ENCODE results near the gene SLC37A3. TPM values are rescaled to one million over a fixed set of nuclear protein-coding genes. Genes with fewer than 3 reads are reported as not detected.

The SLC37A3 gene
- total and polyA plus RNA-seq, 2 of the 13 experiments (the other 11 are each of a cell fraction or from before 2014, with no cell fraction given): 21.3 to 27.9 TPM

- BruUV-seq (replicated peaks): no TSS peak
- Histone ChIP-seq H3K9ac (ENCODE audit: insufficient read depth, low read depth, low read length) (no peak overlapping the region), H3K27me3 (ENCODE audit: control insufficient read depth in 1 of 2, insufficient read depth in 2 of 2, low read length in 2 of 2) (no peaks in the 10 kb centered on the region), H2AFZ (ENCODE audit: low read length) (no peak overlapping the region), H3K79me2 (ENCODE audit: insufficient read depth, low read length) (no peaks in the 10 kb centered on the region), H3K4me2 (ENCODE audit: low read depth, low read length) (no peak overlapping the region), H3K4me1 (ENCODE audit: insufficient read depth, low read length) (peaks cover 9% of the 10 kb centered on the region), H3K9me3 (ENCODE audit: low read length) (no peaks in the 10 kb centered on the region), H3K4me3 (replicated peaks in 1 of 3; ENCODE audit: insufficient read depth in 1 of 3, low read depth in 2 of 3, low read length in 3 of 3) (no peak overlapping the region), H3K27ac (ENCODE audit: extremely low read length, insufficient read depth, low read length) (no peak overlapping the region), H4K20me1 (ENCODE audit: insufficient read depth, low read length) (no peaks in the 10 kb centered on the region), H3K36me3 (replicated peaks in 1 of 2; ENCODE audit: control insufficient read depth in 1 of 2, insufficient read depth in 2 of 2, low read length in 2 of 2) (no peaks in the 10 kb centered on the region)
- in situ Hi-C loops (cut with HindIII; ENCODE audit: extremely low pct_ligation_motif_present, low pct_unique_long_range_greater_than_20kb) (no loop called here), intact Hi-C loops (cut with micrococcal nuclease; ENCODE audit: unreplicated experiment) (no loop called here)
- 33% methylated on average over 3 of the region's 3 CpGs for WGBS (ENCODE audit: low lambda C conversion rate)
- CTCF ChIA-PET (ENCODE audit: low intra/inter-chr PET ratio, low total read pairs): no interaction called here
- ATAC-seq (no peak), FAIRE-seq (no peak), DNase-seq (ENCODE audit: low spot score) (no peak)
- POLR2A ChIA-PET: no interaction called here
- no peak for TF ChIP-seq ZNF496 (CRISPR knock-in tag; IDR thresholded peaks at IDR 0.05; ENCODE audit: insufficient replicate concordance)
- TF ChIP-seq TBX2 (CRISPR knock-in tag; IDR thresholded peaks at IDR 0.05; ENCODE audit: borderline replicate concordance): no peak
- no peak for TF ChIP-seq NFATC3 (CRISPR knock-in tag; IDR thresholded peaks at IDR 0.05)
- no peak for TF ChIP-seq GABPB1 (CRISPR knock-in tag; IDR thresholded peaks at IDR 0.05)
- TF ChIP-seq ADNP (CRISPR knock-in tag; IDR thresholded peaks at IDR 0.05): no peak
- no peak for TF ChIP-seq ZNF720 (CRISPR knock-in tag; IDR thresholded peaks at IDR 0.05)
- no peak for TF ChIP-seq ZNF276 (CRISPR knock-in tag; IDR thresholded peaks at IDR 0.05; ENCODE audit: low read depth)
Measured at GRCh38 chr7:140439359-140439758, 41.0 kb upstream of the SLC37A3 start.

Measured in HepG2 (cell line).